Activated gamma-delta T cell treated with anti-CD3 and anti-CD28 coated beads, Interleukin-2, amount 50 U/mL, for 16 hours (primary cell): ENCODE results near the gene SMARCC2.

ENCODE experiments used
- DNase-seq: peaks from one replicate; pipeline ENCODE4 v3.0.0-alpha.2; 2020; ENCODE audit warnings: low read depth

SMARCC2 gene

GRCh38 chr12:56152132-56152755 is 37.0 kb downstream of the SMARCC2 start, which contains the start of gene MYL6B:
TSS of gene MYL6B (plus strand) at chr12:56152587. CDS start at chr12:56153919, 1,332 bp downstream.
- peak; percentile 88 for DNase-seq

- peak; percentile 46 for DNase-seq
Observed at GRCh38 chr12:56151672-56152131, 37.6 kb downstream of the SMARCC2 start.

GRCh38 chr12:56150563-56150962 is 38.7 kb downstream of the SMARCC2 start:
- DNase-seq = no peak

GRCh38 chr12:56146492-56147460 is 42.5 kb downstream of the SMARCC2 start:
- no peak for DNase-seq

GRCh38 chr12:56145217-56145616 is 44.1 kb downstream of the SMARCC2 start:
- no peak for DNase-seq

GRCh38 chr12:56143870-56144269 is 45.4 kb downstream of the SMARCC2 start:
- no peak for DNase-seq

- no peak for DNase-seq
Observed at GRCh38 chr12:56143217-56143616, 46.1 kb downstream of the SMARCC2 start.

GRCh38 chr12:56141946-56142784 is 47.1 kb downstream of the SMARCC2 start:
- no peak for DNase-seq

GRCh38 chr12:56137853-56138571 is 51.3 kb downstream of the SMARCC2 start:
- no peak for DNase-seq

GRCh38 chr12:56134897-56135296 is 54.4 kb downstream of the SMARCC2 start:
- DNase-seq = no peak

- no peak for DNase-seq
Observed at GRCh38 chr12:56130876-56131275, 58.4 kb downstream of the SMARCC2 start.

GRCh38 chr12:56129942-56130495 is 59.3 kb downstream of the SMARCC2 start:
- DNase-seq = no peak

GRCh38 chr12:56129206-56129941 is 59.9 kb downstream of the SMARCC2 start:
- DNase-seq = peak; percentile 69

GRCh38 chr12:56128670-56129205 is 60.5 kb downstream of the SMARCC2 start:
- DNase-seq = no peak

GRCh38 chr12:56127888-56128669 is 61.2 kb downstream of the SMARCC2 start, which contains the start of gene ESYT1:
TSS of gene ESYT1 (plus strand) at chr12:56128267. CDS start at chr12:56128320, 53 bp downstream.
- peak; percentile 96 for DNase-seq

- no peak for DNase-seq
Observed at GRCh38 chr12:56127485-56127887, 61.8 kb downstream of the SMARCC2 start.

- no peak for DNase-seq
Observed at GRCh38 chr12:56126732-56127239, 62.5 kb downstream of the SMARCC2 start.

GRCh38 chr12:56124133-56124532 is 65.2 kb downstream of the SMARCC2 start:
- DNase-seq = no peak

GRCh38 chr12:56122637-56123036 is 66.6 kb downstream of the SMARCC2 start:
- no peak for DNase-seq
